Sigmoid colon (tissue), 7 donors: Measurements from ENCODE around the gene CD52. TPM values are rescaled to one million over a fixed set of nuclear protein-coding genes. Genes with fewer than 3 reads are reported as not detected.
A peak's percentile ranks its signal among the peaks of the same experiment; 100 is the strongest.

Source experiments
- DNase-seq: peaks from one replicate; pipeline ENCODE4 v3.0.0-alpha.2; 2019
- H3K27ac ChIP-seq, 4 donors: fragments of 200-600 bp; sonication (generic); one replicate each; pipeline ENCODE4 v1.5.1; 2016 to 2019; ENCODE audit warnings: mild to moderate bottlenecking in 1 of 4
- H3K27me3 ChIP-seq, 3 donors: fragments of 200-600 bp; sonication (generic); one replicate each; pipeline ENCODE4 v1.5.1; 2019; ENCODE audit warnings: mild to moderate bottlenecking in 1 of 3
- H3K36me3 ChIP-seq, 4 donors: fragments of 200-600 bp; sonication (generic); one replicate each; pipeline ENCODE4 v1.5.1; 2016 to 2019
- H3K4me1 ChIP-seq, 4 donors: fragments of 200-600 bp; sonication (generic); one replicate each; pipeline ENCODE4 v1.5.1; 2017 to 2019
- H3K4me3 ChIP-seq, 4 donors: fragments of 200-600 bp; sonication (generic); one replicate each; pipeline ENCODE4 v1.5.1; 2017 to 2019; ENCODE audit warnings: mild to moderate bottlenecking in 2 of 4, moderate library complexity in 1 of 4
- H3K9me3 ChIP-seq, 4 donors: fragments of 200-600 bp in 3 of 4; sonication (generic) in 3 of 4; one replicate each; pipeline versions ENCODE4 v1.5.1 to v1.6.1; 2013 to 2019
- EP300 ChIP-seq, 4 donors: sonication (generic); formaldehyde crosslinking; IDR thresholded peaks; one replicate each; pipeline ENCODE4 v1.6.1; 2017; ENCODE audit warnings: antibody characterized with exemption in 4 of 4
- POLR2A ChIP-seq, 2 donors: fragments of 450-650 bp; IDR thresholded peaks; one replicate each; pipeline ENCODE4 v1.6.1; 2016; ENCODE audit warnings: antibody characterized with exemption in 2 of 2, mild to moderate bottlenecking in 2 of 2, moderate library complexity in 2 of 2
- POLR2AphosphoS5 ChIP-seq, 4 donors: sonication (generic); formaldehyde crosslinking; IDR thresholded peaks; one replicate each; pipeline ENCODE4 v1.6.1; 2017; ENCODE audit warnings: antibody characterized with exemption in 4 of 4
- WGBS, 2 donors: extraction: QIAGEN DNeasy Blood & Tissue Kit; methylation state at CpG; one replicate each; pipeline ENCODE4 v1.1.7; 2013; 5-methylcytosine and 5-hydroxymethylcytosine counted together
- intact Hi-C: fragments of 100-400 bp; cut with DNase I; formaldehyde crosslinking; loops from one replicate; pipeline ENCODE4 v1.15.1; 2023
- polyA plus RNA-seq, 3 donors: library from polyadenylated mRNA; stranded (reverse); fragments of 200-250 nt; gene quantifications; one replicate each; pipeline ENCODE4 v1.2.3, GENCODE V29; 2013
- total RNA-seq, 4 donors: library from RNA; depleted of rRNA; stranded (reverse); fragments of >200 nt; gene quantifications; one replicate each; pipeline ENCODE4 v1.1.0, GENCODE V29; 2016
- TF ChIP-seq, protein P1 (sequence below), 4 experiments: fragments of 450-650 bp in 3 of 4; fragments of 200-600 bp in 1 of 4; IDR thresholded peaks; one replicate each; pipeline ENCODE4 v1.5.1; 2016 to 2019; ENCODE audit warnings: antibody characterized with exemption in 4 of 4, mild to moderate bottlenecking in 3 of 4, moderate library complexity in 2 of 4
- donor health status: healthy with polysubstance abuse.
- donor health status: Bipolar disorder and iron deficiency.
- donor health status: healthy.

Gene CD52
- total and polyA plus RNA-seq, 7 donors, result 1.6 to 556 (median 19.8) TPM; not detected in 2

DNA sequence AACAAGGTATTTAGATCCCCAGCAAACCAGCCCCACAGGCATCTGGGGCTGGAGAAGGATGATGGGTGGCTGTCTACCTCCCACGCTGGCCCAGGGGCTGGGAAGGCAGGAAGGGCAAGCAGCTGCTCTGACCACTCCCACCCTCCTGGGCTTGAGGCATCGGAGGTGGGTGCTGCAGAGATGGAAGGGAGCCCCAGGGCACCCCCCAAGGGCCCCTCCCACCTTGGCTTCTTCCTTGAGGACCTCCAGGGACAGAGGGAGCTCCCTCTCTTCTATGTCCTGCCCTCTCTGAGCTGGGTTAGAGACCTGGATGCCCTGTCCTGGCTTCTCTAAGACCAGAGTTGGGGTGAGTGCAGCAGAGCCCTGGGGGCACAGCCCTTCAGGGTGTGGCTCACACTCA is 3.1 kb downstream of the CD52 start:
- WGBS, 2 donors, result 56 to 60% methylated on average over 2 of the region's 2 CpGs
- Histone ChIP-seq H3K4me1 (peaks cover 0 to 6% (median 5%) of the 10 kb centered on the region in 4 donors), H3K27ac (no peak overlapping the region), H3K36me3 (no peaks in the 10 kb centered on the region), H3K4me3 (no peak overlapping the region), H3K27me3 (no peaks in the 10 kb centered on the region), H3K9me3 (no peaks in the 10 kb centered on the region)
- DNase-seq, result no peak
- TF ChIP-seq, protein P1, sequence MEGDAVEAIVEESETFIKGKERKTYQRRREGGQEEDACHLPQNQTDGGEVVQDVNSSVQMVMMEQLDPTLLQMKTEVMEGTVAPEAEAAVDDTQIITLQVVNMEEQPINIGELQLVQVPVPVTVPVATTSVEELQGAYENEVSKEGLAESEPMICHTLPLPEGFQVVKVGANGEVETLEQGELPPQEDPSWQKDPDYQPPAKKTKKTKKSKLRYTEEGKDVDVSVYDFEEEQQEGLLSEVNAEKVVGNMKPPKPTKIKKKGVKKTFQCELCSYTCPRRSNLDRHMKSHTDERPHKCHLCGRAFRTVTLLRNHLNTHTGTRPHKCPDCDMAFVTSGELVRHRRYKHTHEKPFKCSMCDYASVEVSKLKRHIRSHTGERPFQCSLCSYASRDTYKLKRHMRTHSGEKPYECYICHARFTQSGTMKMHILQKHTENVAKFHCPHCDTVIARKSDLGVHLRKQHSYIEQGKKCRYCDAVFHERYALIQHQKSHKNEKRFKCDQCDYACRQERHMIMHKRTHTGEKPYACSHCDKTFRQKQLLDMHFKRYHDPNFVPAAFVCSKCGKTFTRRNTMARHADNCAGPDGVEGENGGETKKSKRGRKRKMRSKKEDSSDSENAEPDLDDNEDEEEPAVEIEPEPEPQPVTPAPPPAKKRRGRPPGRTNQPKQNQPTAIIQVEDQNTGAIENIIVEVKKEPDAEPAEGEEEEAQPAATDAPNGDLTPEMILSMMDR (IDR thresholded peaks at IDR 0.05), result no peak
- TF ChIP-seq POLR2AphosphoS5 (IDR thresholded peaks at IDR 0.05) (no peak), EP300 (IDR thresholded peaks at IDR 0.05) (no peak), POLR2A (IDR thresholded peaks at IDR 0.05) (no peak)
- intact Hi-C loops, result loop anchor here (1.0 to 10.0 kb wide), 3 partner anchors 46 to 214 kb away; partner anchors contain the start of genes C1orf232 and ZNF593

DNA sequence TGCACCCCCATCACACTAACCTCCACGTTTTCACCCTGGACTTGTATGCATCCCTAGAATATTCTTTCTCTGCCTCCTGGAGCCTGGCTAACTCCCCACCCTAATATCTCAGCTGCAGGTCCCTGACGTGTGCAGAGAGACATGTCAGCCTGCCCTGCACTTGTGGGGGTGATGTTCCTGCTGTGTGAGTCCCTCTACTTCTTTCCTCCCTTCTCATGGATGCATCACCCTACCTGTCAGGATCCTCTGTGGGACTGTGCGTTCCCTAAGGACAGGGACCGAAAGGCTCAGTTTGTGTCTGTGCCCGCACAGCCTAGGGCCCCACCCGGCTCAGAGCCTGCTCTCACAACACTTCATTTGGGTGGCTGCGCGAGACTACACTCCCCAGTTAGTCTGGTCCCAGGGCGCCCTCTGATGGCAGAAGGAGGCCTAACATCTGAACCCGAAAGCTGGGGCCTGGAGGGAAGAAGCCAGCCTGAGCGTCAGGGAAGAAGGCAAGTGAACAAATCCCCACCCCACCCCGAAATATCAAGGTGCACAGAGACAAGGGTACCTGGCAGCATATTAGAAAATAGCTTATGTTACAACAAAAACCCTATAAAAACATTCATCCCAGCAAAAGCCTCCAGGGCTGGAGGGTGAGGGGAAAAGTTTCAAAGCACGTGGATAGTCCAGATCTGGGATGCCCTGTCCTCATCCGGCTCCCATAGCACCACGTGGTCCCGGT is 3.7 kb downstream of the CD52 start:
- Histone ChIP-seq H3K4me3 (no peak overlapping the region), H3K27me3 (no peaks in the 10 kb centered on the region), H3K9me3 (no peaks in the 10 kb centered on the region), H3K27ac (no peak overlapping the region), H3K4me1 (peaks cover 0 to 6% (median 5%) of the 10 kb centered on the region in 4 donors), H3K36me3 (no peaks in the 10 kb centered on the region)
- TF ChIP-seq, protein P1 (IDR thresholded peaks at IDR 0.05), result peak; percentile 83 to 93 (median 86)
- no peak for TF ChIP-seq POLR2A (IDR thresholded peaks at IDR 0.05)
- intact Hi-C loops, result loop anchor here (1.0 to 10.0 kb wide), 3 partner anchors 46 to 214 kb away; partner anchors contain the start of genes C1orf232 and ZNF593
- 11 to 15% methylated on average over 16 of the region's 16 CpGs for WGBS, 2 donors
- peak; percentile 96 for DNase-seq

DNA sequence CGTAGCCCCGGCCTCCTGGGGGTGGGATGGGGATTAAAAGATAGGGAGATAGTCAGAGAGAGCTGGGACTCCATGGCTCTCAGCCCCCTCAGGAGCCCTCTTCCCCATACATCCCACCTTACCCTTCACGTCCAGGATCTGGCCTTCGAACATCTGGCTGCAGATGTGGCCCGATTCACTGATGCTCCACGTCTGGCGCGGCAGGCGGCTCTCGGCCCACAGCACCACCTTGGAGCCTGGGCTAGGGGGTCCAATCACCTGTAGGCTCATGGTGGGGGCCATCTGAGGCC is 4.2 kb downstream of the CD52 start:
- intact Hi-C loops, result loop anchor here (5.0 to 10.0 kb wide), 2 partner anchors 157 to 215 kb away; partner anchors contain the start of genes C1orf232 and ZNF593
- DNase-seq, result no peak
- WGBS, 2 donors, result 72 to 80% methylated on average over 10 of the region's 10 CpGs
- H3K4me3 ChIP-seq, result no peak overlapping the region
- no peaks in the 10 kb centered on the region for H3K9me3 ChIP-seq
- no peaks in the 10 kb centered on the region for H3K27me3 ChIP-seq
- H3K4me1 ChIP-seq, result peaks cover 0 to 6% (median 5%) of the 10 kb centered on the region in 4 donors
- TF ChIP-seq, protein P1 (IDR thresholded peaks at IDR 0.05), result no peak
- TF ChIP-seq POLR2AphosphoS5 (IDR thresholded peaks at IDR 0.05) (no peak), POLR2A (IDR thresholded peaks at IDR 0.05) (no peak), EP300 (IDR thresholded peaks at IDR 0.05) (no peak)
- H3K36me3 ChIP-seq, result no peaks in the 10 kb centered on the region
- H3K27ac ChIP-seq, result no peak overlapping the region

DNA sequence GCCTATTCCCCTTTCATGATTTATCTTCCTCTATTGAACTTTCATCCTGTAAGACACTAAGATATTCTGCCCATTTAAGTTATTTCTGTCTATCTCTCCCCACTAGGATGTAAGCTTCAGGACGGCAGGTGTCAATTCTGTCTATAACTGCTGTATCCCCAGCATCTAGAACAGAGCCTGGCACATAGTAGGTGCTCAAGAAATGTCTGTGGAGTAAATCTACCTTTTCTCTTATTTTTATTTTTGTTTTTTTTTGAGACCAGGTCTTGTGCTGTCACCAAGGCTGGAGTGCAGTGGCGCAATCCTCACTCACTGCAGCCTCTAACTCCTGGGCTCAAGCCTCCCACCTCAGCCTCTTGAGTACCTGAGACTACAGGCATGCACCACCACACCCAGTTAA is 5.6 kb downstream of the CD52 start:
- TF ChIP-seq EP300 (IDR thresholded peaks at IDR 0.05), result no peak
- TF ChIP-seq, protein P1 (IDR thresholded peaks at IDR 0.05), result no peak
- TF ChIP-seq POLR2A (IDR thresholded peaks at IDR 0.05), result no peak
- no peak for TF ChIP-seq POLR2AphosphoS5 (IDR thresholded peaks at IDR 0.05)
- H3K4me1 ChIP-seq, result peaks cover 0 to 6% (median 5%) of the 10 kb centered on the region in 4 donors
- H3K27ac ChIP-seq, result no peak overlapping the region
- H3K9me3 ChIP-seq, result no peaks in the 10 kb centered on the region
- 94 to 96% methylated on average over 2 of the region's 2 CpGs for WGBS, 2 donors
- H3K36me3 ChIP-seq, result no peaks in the 10 kb centered on the region
- H3K27me3 ChIP-seq, result peaks cover 0 to 4% (median 0%) of the 10 kb centered on the region in 3 donors
- H3K4me3 ChIP-seq, result no peak overlapping the region
- no peak for DNase-seq
- intact Hi-C loops, result loop anchor here (5.0 to 10.0 kb wide), 2 partner anchors 159 to 216 kb away; partner anchors contain the start of genes C1orf232 and ZNF593
